GM18499 (cell line): ENCODE data around the gene HELZ.
"Not testable (repeated sequence)": the region's sequence is repeated elsewhere in the genome, so short reads cannot be mapped to it uniquely, and the experiment has no call there.

Experiments used
- ATAC-seq: cut with Tn5 transposase; IDR thresholded peaks from one replicate; pipeline ENCODE4 v1.9.1; 2021; ENCODE audit warnings: moderate number of reproducible peaks; ENCODE audit not compliant: insufficient read depth, unreplicated experiment

HELZ gene

GRCh38 chr17:67245073-67245693 is at the start of gene HELZ:
TSS of gene HELZ (minus strand) at chr17:67245196. CDS start at chr17:67218804, 26,392 bp downstream.
- no peak for ATAC-seq

DNA sequence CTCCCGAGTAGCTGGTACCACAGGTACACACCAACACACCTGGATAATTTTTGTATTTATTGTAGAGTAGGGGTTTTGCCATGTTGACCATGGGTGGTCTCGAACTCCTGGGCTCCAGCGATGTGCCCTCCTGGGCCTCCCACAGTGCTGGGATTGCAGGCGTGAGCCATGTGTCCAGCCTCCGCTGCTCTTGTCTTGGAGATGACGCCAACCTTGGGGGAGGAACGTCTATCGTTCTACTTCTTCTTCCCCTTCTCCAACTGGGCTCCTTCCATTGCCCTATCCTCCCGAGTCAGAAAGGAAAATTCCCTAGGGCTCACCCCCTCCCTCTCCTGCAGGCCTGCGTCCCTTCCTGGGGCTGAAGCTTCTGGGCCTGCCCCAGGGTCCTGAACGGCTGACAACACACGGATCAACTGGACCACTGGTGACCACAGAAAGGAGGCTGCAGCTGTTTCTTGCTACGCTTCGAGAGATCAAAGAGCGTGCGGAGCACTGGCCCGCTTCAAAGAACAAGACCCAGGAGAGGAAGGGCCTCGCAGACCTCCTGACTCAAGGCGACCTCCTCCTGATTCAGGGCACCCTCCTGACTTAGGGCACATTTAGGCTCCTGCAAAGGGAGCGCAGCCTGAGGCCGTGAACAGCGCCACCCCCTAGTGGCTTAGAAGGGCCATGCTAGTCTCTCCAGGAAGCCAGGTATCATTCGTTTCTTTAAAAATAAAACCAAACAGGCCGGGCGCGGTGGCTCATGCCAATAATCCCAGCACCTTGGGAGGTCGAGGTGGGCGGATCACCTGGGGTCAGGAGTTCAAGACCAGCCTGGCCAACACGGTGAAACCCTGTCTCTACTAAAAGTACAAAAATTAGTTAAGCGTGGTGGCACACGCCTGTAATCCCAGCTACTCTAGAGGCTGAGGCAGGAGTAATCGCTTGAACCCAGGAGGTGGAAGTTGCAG is 48.5 kb upstream of the HELZ start:
- no peak for ATAC-seq

DNA sequence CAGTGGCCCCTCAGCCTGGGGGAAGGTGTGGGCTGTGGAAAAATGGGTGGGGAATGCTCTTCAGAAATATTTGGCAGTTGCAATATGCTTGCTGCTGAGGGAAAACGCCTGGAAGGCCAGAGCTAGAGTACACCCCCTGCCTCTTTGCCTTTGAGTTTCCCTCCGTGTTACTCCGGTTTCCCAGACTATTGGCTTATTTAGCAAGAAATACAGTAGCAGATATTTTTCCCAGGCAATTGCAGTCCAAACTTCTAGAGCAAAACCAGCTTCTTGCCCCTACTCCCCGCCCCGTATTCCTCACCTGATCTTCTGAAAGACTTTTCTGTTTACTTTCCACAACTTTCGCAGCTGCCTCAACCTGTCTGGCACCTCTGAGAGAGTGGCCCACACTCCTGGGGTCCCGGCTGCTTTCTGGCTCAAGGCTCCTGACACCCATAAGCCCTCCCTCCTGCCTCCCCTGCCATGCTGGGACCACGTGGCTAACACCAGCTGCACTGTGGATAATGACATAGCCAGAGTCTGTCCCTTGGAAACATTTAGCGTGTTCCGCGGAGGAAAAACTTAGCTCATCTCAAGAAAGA is 45.8 kb upstream of the HELZ start:
- ATAC-seq, result no peak

DNA sequence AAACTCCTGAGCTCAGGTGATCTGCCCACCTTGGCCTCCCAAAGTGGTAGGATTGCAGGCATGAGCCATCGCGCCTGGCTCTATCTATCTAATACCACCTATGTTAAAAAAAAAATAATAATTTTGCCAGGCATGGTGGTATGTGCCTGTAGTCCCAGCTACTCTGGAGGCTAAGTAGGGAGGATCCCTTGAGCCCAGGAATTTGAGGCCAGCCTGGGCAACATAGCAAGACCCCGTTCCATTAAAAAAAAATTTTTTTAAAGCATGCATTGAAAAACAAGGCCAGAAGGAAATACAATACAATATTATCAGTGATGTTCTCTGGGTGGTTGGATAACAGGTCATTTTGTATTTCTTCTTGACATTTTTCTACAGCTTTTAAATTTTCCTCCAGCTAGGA is 45.2 kb upstream of the HELZ start:
- no peak for ATAC-seq

GRCh38 chr17:67289181-67289876 is 44.3 kb upstream of the HELZ start:
- no peak for ATAC-seq

GRCh38 chr17:67286826-67287225 is 41.8 kb upstream of the HELZ start:
- not testable (repeated sequence) for ATAC-seq

DNA sequence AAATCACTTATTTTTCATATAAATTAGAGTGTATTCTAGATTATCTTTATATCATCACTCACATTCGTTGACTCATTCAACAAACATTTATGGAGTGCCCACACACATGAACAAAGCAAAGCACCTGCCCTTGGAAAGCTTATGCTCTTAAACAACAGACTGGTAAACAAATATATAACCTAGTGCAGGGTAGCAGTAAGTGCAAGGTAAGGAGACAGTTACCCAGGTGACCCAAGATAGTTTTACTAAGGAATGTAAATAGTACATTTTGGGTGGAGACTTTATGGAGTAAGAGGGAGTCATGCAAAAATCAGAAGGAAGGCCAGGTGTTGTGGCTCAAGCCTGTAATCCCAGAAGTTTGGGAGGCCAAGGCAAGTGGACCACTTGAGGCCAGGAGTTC is 40.4 kb upstream of the HELZ start:
- ATAC-seq, result no peak

GRCh38 chr17:67283731-67284516 is 38.9 kb upstream of the HELZ start:
- no peak for ATAC-seq

- ATAC-seq, result no peak
Observed at GRCh38 chr17:67281743-67282142, 36.7 kb upstream of the HELZ start.

DNA sequence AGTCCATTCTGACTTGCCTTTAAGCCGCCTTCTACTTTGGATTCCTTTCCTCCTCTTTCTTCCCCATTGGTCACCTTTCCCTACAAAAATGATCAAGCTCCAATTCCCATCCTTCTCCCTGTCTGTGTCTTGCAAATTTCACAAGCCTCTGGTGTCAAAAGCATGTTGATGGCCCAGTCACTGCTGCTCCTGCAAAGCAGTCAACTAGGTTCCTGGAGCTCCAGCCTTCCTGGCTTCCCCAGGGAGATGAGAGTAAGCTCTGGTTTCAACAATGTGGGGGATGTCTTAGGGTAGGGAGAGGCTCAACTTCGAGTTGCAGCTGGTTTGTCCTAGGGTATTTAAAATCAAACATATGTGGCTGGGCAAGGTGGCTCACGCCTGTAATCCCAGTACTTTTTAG is 36.1 kb upstream of the HELZ start:
- no peak for ATAC-seq

DNA sequence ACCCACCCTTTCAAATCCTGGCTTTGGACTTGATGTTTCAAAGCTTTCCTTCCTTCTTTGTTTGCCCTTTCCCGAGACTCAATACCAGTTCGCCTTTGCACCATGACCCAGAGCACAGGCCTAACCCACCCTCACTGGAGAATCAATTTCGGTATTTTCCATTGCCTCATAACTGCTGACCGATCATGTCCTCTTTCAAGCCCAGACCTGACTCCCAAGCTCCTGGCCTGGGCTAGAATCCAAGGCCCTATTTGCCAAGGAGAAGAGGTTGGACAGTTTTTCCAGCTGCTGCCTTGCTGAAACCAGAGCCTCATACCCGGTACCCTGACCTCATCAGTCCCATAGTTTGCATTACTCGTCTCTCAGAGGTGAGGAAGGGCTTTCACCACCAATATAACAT is 35.3 kb upstream of the HELZ start:
- ATAC-seq, result no peak

DNA sequence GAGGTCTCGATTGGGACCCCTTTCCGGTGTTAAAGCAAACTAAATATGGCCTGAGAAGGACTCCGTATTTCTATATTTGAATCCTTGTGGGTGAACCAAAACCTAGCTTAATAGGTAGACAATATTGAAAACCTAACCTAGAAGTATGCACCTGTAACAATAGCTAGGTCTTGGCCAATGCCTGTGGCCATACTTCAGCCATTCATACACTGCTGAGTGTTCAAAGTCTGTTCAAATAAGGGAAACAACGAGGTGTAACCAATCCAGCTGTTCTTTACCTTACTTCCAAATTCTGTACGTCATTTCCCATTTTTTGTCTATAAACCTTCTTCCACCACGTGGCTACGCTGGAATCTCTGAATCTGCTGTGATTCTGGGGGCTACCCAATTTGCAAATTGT is 34.1 kb upstream of the HELZ start:
- no peak for ATAC-seq

GRCh38 chr17:67278363-67278762 is 33.4 kb upstream of the HELZ start:
- no peak for ATAC-seq

GRCh38 chr17:67276075-67276474 is 31.1 kb upstream of the HELZ start:
- ATAC-seq, result no peak

- no peak for ATAC-seq
Observed at GRCh38 chr17:67274466-67274865, 29.5 kb upstream of the HELZ start.

- no peak for ATAC-seq
Observed at GRCh38 chr17:67273900-67274299, 28.9 kb upstream of the HELZ start.

- no peak for ATAC-seq
Observed at GRCh38 chr17:67272312-67273047, 27.5 kb upstream of the HELZ start.

GRCh38 chr17:67271187-67271586 is 26.2 kb upstream of the HELZ start:
- ATAC-seq, result not testable (repeated sequence)

- no peak for ATAC-seq
Observed at GRCh38 chr17:67270416-67270815, 25.4 kb upstream of the HELZ start.
